ENCODE data around the gene PLOD3.

DNA sequence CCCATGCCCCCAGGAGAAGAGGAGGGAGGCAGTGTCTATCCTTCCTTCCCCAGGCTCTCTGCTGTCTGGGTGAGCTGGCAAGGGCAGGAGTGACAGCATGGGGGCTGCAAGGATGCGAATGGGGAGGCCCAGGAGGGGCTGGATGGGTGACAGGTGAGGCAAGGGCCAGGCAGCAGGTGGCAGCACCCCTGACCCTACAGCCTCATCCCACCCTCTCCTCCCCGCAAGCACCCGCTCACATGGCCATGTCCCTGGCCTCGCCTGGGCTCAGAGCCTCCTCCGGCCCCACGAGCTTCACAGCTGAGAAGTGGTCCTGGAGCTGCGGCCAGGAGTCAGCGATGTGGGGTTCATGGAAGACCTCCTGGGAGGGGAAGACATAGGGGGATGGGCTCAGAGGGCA is 5.4 kb downstream of the PLOD3 start:
- TF ChIP-seq, protein P1, sequence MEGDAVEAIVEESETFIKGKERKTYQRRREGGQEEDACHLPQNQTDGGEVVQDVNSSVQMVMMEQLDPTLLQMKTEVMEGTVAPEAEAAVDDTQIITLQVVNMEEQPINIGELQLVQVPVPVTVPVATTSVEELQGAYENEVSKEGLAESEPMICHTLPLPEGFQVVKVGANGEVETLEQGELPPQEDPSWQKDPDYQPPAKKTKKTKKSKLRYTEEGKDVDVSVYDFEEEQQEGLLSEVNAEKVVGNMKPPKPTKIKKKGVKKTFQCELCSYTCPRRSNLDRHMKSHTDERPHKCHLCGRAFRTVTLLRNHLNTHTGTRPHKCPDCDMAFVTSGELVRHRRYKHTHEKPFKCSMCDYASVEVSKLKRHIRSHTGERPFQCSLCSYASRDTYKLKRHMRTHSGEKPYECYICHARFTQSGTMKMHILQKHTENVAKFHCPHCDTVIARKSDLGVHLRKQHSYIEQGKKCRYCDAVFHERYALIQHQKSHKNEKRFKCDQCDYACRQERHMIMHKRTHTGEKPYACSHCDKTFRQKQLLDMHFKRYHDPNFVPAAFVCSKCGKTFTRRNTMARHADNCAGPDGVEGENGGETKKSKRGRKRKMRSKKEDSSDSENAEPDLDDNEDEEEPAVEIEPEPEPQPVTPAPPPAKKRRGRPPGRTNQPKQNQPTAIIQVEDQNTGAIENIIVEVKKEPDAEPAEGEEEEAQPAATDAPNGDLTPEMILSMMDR (conservative IDR thresholded peaks at IDR 0.05): no peak
- TF ChIP-seq ZFX (IDR thresholded peaks at IDR 0.05): no peak

Data from C4-2B (cell line).